ENCODE measurements around the gene EXT2.

- TF ChIP-seq MAX (IDR thresholded peaks at IDR 0.05; ENCODE audit: low read depth, low read length) = no peak
- TF ChIP-seq, protein P1, sequence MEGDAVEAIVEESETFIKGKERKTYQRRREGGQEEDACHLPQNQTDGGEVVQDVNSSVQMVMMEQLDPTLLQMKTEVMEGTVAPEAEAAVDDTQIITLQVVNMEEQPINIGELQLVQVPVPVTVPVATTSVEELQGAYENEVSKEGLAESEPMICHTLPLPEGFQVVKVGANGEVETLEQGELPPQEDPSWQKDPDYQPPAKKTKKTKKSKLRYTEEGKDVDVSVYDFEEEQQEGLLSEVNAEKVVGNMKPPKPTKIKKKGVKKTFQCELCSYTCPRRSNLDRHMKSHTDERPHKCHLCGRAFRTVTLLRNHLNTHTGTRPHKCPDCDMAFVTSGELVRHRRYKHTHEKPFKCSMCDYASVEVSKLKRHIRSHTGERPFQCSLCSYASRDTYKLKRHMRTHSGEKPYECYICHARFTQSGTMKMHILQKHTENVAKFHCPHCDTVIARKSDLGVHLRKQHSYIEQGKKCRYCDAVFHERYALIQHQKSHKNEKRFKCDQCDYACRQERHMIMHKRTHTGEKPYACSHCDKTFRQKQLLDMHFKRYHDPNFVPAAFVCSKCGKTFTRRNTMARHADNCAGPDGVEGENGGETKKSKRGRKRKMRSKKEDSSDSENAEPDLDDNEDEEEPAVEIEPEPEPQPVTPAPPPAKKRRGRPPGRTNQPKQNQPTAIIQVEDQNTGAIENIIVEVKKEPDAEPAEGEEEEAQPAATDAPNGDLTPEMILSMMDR (IDR thresholded peaks at IDR 0.05; ENCODE audit: low read depth, low read length) = no peak
- no peak for TF ChIP-seq MYC (IDR thresholded peaks at IDR 0.05; ENCODE audit: low read depth, low read length)
- TF ChIP-seq POLR2A (IDR thresholded peaks at IDR 0.05; ENCODE audit: extremely low read depth, insufficient read length) = no peak
These were observed 39.1 kb downstream of the EXT2 start for GRCh38 chr11:44134625-44135024.

Data from NB4 (cell line).